HG02981 (cell line): ENCODE results near the gene METAP1D.
"Not testable (repeated sequence)": the region's sequence is repeated elsewhere in the genome, so short reads cannot be mapped to it uniquely, and the experiment has no call there.

Experiments used
- ATAC-seq: cut with Tn5 transposase; IDR thresholded peaks from one replicate; pipeline ENCODE4 v1.9.1; 2021; ENCODE audit warnings: mild to moderate bottlenecking, moderate library complexity; ENCODE audit not compliant: unreplicated experiment

The METAP1D gene

DNA sequence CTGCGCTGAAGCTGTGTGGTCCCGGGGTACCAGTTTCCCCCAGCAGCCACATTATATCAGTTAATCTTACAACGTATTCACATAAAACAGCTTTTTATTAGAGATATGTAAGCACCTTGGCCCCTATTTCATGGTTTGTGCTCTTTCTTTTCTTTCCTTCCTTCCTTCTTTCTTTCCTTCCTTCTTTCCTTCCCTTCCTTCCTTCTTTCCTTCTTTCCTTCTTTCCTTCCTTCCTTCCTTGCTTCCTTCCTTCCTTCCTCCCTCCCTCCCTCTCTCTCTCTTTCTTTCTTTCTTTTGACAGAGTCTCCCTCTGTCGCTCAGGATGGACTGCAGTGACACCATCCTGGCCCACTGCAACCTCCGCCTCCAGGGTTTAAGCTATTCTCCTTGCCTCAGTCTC lies 3.7 kb upstream of the METAP1D start:
- ATAC-seq, result no peak

DNA sequence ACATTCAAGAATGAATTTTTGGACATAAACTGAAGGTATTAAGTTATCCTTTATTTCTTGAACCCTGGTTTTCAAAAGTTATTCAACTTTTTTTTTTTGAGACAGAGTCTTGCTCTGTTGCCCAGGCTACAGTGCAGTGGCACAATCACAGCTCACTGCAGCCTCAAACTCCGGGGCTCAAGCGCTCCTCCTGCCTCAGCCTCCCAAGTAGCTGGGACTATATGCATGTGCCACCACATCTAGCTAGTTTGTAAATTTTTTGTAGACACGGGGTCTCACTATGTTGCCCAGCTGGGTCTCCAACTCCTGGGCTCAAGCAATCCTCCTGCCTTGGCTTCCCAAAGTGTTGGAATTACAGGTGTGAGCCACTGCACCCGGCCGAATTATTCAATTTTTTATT lies 2.7 kb upstream of the METAP1D start:
- ATAC-seq, result not testable (repeated sequence)

DNA sequence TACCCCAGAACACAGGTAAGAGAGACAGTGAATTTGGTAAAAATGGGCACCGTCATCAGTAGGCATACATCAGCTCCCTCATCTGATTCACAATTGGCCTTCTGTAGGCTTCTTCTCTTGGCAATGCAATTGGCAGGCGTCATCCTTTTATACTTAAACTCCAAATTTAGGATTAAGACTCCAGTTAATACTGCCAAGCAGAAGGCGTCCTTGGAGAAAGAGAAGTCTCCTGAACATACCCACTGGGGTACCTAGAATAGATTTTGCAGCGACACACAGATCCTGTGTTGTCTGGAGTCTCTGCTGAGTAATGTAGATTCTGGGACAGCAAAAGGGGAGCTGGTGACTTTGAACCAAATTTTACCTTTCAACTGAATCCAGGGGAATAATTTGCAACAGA lies 592 bp upstream of the METAP1D start:
- no peak for ATAC-seq

DNA sequence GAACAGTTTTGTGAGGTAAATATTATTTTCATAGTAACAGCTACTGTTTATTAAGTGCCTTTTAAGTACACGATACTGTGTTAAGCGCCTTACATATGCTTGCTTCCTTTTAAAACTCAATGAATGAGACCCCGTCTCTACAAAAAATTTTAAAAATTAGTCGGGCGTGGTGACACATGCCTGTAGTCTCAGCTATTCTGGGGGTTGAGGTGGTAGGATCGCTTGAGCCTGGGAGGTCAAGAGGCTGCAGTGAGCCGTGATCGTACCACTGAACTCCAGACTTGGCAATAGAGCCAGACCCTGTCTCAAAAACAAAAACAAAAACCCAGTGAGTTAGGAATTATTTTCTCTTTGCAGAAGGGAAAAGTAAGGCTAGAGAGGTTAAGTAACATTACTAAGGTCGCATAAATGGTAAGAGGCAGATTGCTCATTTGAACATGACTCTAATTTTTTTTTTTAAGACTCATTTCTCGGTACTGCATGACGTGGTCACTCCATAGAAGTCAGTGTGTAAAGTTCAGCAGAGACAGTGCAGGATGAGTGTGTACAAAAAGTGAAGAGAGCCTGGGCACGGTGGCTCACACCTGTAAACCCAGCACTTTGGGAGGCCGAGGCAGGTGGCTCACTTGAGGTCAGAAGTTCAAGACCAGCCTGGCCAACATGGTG lies 1.1 kb downstream of the METAP1D start:
- no peak for ATAC-seq

DNA sequence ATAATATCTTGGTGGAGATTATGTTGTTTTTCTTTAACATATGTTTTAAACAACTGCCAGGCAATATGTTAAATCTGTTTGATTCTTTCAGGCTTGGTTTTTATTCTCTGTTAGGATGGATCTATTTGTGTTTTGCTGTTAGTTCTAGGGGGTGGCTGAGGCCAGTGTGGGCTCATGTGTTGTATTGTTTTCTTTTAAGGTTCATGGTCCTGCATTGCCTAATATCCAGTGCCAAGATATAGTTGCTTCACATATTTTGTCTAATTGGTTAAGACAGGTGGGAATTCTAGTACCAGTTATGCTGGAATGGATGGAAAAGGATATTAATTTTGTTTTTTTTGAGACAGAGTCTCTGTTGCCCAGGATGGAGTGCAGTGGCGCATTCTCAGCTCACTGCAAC lies 7.6 kb downstream of the METAP1D start:
- ATAC-seq, result no peak

DNA sequence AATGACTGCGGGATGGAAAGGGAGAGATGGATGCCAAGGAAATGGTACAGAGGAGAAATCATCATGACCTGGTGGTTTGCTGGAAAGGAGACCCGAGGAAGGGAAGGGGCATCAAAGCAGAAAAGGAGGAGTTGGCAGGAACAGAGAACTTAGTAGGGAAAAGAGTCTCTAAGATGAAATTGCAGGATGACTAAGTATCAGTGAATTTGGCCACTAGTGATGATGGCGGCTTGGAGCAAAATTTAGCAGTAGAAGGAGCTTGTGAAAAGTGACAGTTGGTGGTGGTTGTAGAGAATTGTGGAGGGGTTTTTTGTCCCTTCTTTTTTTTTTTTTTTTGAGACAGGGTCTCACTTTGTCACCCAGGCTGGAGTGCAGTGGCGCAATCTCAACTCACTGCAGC lies 10.1 kb downstream of the METAP1D start:
- no peak for ATAC-seq

DNA sequence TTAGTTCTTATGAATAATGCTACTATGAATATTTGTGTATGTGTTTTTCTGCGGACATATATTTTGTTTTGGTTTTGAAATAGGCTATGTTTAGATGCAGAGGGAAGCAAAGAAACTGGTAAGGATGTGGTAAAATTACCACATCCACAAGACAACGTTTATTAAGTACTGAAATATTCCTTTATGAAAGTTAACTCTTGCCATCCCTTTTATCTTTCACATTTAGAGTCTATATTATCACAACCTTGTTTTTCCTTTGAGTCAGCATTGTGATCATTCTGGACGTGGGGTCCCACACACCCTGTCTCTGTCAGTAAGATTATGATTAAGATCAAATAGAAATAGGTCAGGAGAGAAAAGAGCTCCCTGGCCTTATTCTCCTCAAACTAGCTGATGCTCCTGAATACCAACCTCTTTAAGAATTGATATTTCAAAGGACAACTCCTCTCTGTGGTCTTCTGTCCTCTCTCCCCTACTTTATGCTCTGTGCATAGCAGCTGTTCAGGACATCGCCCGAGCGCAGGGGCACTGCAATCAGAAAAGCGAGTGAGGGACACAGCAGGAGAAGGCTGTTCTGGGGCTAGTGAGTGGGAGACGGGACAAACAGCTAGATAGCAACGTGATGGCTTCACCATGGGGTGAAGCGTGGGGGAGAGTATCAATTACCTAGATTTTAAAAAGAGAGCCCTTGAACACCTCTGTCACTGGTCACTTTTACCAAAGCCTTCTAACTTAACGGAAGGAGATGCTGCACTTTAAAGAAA lies 12.2 kb downstream of the METAP1D start:
- ATAC-seq, result no peak

DNA sequence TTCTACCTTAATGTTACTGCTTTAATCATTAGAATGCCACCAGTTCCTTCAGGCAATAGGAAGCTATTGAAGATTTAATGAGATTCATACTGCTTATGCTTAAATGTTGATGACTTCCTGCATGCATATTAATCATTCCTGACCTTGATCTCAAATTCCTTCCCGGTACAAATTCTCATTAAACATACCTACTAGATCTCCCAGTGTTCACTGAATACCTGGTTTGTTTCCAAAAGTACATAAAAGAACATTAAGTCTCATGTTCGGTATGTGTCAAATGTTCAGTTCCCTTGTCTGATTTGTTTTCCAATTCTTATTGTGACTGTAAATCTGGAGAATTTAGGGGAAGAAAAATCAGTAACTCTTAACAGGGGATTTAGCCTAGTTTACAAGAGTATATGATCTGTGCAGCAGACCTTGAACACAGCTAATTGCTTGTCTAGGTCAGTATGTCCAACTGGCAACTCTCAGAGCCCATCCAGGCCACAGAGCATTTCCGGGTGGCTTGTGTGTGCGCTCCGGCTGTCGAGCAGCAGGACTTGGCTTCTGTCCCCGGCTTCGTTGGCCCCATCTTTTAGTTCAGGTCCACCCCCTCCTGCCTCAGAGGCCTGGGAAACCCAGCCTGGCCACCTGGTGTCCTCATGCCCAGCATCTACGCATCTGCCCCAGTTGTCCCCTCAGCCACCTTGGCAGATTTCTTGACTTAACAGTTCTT lies 13.1 kb downstream of the METAP1D start:
- no peak for ATAC-seq

DNA sequence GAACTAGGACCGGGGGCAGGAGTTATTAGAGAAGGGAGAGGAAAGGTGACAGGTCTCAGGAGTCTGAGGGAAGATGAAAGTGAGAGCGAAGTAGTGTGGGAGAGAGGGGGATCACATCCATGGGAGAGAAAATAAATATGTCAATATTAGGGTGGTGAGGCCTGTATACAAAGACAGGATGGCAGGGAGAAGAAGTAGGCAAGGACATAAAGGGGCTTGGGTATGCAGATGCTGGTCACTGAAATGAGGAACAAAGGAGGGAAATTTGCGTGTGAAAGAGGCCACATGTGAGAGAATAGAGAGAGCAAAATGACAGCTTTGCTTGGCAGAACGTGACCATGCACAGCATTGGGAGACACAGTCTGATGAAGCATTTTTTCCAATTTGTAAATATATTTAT lies 13.6 kb downstream of the METAP1D start:
- peak; percentile 85 for ATAC-seq

DNA sequence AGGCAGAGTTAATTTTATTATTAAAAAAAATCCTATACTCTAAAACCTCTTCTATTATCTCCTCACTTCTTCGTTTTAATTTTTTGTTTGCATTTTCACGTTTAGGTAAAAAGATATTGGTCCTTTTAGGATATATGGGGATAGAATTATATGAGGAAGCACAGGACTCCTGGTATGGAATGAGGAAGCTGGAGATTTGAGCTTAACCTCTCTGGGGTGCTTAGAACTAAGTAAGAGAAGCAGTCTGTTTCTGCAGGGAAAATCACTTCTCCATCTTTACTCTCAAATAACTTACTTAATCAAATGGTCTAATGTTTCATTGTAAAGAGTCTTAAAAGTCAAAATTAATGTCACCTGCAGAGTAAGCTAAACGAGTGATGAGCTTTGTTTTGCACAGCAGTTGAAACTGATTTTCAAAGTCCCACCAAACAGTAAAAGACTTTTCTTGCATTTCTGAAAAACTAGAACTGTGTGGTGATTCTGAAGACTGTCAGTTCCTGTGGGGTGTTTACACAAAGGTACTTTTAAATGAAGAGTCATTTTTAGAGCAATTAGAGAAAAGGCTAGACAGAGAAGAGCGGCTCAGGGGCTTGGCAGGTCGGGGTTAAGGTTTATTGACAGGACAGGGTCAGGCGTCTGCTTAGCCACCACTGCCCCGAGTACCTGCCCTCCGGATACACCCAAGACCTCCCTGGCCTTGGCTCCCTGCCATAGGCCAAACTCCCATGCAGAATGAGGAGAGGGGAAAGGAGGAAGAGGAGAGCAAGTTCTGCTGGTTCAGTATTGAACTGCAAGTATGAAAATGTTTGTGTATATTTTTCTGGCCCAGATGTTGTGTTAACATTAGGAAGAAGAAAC lies 21.6 kb downstream of the METAP1D start:
- no peak for ATAC-seq

DNA sequence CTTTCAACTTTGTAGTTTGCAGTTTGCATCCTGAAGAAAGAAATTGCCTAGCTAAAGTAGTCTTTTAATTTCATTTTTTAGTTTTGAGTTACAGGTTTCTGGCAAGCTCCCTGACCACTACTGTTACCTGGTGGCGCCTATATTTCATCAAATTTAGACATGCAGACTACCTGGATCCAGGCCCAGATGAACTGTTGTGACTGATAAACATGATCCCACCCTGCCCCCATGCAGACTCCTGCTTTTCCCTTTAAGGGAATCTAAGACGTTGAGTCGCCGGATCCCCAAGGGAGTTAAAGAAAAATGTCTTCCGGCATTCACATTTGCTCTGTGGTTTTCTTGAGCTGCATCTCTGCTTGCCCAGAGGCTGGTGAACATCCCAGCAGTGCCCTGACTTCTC lies 22.2 kb downstream of the METAP1D start:
- no peak for ATAC-seq

DNA sequence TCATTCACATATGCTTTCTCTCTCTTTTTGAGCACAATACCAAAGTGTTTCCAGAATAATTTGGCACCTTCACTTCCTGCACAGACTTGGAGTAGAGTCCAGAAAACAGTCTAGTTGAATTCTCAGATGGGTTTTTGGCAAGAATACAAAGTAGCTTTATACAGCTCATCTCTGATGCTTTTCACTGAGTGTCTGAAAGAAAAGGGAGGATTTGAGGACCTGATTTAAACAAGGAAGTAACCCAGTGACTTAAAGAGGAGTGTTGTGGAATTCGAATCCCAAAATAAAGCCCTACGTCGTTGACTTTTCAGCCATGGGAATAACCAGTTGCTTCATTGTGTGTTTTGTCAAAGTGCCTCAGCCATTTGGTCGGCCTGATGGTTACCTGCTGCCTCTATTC lies 31.8 kb downstream of the METAP1D start:
- no peak for ATAC-seq

DNA sequence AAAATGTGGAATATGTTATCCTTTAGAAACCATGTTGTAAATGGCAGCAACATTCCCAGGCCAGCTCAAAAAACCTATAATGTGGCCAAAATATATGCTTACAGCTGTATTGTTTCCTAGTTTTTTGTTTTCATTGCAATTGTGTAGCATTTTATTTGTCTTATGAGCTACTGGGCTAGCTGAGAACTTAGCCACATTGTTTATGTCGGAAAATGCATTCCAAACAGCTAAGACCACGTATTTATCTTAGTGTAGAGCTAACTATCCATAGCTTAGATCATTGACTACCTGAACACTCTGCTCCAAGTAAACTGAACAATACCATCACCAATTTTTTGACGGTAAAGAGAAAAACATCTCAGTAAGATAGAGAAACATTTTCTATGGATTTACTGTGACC lies 38.4 kb downstream of the METAP1D start:
- ATAC-seq, result no peak

DNA sequence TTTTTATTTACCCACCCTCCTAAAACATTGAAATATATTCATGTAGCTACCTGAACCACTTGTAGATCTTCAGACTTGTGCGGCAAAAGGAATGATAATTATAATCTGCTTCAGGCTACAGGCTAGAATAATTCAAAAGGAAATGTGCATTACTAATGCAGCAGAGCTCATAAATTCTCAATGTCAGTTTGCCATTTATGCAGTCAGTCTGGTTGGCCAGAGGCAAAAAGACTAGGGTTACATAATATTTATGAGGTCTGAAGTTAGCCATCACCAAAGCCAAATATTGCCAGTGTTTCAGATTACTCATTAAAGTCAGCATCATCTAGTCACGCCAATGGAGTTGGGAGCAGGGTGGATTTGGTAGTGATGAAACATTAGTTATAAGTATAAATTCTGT lies 38.9 kb downstream of the METAP1D start:
- ATAC-seq, result no peak

DNA sequence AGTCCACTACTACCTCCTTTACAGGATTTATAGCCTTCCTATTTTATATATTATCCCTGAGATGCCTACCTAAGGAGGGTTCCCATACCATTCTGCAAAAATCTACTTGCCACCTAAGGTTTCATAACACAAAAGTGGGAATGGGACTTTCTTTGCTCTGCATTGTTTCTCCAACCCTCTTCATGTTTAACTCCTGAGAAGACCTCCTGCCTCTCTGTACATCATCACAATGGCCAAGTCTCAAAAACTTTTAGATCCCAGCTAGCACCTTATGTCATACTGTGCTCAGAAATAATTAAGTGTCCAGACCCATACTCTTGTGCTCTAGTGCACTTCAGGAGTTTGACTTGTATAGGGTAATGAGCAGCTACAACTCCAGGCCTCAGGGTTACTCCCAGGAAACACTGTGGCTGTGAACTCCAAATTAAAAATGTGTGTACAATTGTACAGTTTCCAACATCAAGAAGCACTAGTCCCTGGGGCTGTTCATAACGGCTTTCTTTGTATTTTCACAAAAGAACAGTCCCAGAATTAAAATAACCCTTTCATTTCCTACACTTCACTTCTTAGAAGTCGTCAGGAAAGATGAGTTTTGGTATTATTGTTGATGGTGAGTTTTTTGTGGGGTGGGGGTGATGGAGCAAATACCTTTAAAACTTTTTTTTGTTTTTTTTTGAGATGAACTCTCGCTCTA lies 39.4 kb downstream of the METAP1D start:
- ATAC-seq, result no peak

DNA sequence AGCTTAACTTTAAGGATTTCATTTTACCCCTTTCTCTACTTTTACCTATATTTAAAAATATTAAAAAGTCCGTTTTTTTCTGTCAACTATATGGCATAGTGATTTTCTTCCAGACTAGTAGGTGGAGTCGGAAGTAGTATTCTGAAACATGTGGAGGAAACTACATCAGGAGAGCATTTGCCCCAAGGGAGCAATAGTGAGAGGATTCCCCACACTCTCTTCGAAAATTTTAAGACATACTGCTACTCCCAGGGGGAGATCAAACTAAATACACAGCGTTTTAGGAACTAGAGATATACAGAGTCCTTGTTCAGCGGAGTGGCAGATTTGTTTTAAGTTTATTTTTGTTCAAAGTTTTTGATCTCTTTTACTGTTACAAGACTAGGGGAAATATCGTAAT lies 40.6 kb downstream of the METAP1D start:
- no peak for ATAC-seq

DNA sequence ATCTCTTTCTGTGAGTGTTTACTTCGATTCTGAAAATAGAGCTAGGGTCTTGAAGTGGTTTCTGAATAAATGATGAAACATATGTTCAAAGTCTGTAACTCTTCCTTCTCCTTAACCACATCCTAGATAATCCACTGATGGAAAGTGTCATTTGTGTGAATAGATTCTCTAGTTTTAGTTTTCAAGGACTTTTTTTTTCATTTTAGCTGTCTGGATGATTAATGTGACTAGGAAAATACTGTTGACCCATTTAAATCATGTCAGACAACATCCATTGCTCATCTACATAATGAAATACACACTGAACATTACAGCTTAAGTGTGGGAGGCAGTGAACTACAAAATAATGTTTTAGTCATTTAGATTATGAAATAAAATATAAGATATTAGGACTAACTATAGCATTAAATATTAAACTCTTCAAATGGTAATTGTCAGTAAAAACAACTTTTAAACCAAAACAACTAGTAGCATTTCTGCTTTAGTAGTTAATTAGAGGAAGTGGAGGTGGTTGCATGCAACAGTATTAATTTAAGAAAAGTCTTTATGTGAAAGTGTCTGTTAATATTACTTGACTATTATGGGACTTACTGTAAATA lies 46.4 kb downstream of the METAP1D start:
- ATAC-seq, result no peak

DNA sequence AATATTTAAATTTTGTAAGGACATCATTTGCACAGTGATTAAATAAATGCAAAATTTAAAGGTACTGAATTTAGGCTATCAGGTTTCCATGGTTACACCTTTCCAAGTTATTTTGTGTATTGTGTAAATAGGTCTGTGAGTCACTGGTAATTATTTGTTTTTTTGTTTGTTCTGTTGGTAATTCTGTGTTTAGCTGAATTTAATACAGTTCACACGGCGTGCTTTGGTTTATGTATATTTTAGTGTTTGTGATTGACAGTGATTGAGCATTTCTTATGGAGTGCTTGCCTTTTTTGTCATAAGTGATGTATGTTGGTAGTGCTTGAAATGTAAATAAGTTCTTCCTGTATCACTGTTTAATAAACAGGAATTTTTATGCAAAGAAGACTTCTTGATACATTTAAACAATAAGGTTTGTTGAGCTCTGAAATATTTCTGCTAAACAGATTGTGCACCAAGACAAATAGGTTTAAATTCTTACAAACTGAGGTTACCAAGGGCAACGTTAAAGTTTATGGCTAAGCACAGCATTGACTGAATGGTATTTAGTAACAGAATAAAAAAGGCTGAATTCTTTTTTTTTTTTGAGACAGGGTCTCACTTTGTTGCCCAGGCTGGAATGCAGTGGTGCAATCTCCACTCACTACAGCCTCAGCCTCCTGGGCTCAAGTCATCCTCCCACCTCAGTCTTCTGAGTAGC lies 47.3 kb downstream of the METAP1D start:
- ATAC-seq, result no peak
